Activated gamma-delta T cell (primary cell): ENCODE results near the gene LRMDA.
"Not testable (repeated sequence)": the region's sequence is repeated elsewhere in the genome, so short reads cannot be mapped to it uniquely, and the experiment has no call there.

Experiments used
- DNase-seq: peaks from one replicate; lab custom pipeline; 2025; lab: John Stamatoyannopoulos, UW

The LRMDA gene

GRCh38 chr10:76554033-76554408 is 1122.6 kb downstream of the LRMDA start:
- DNase-seq = no peak

- no peak for DNase-seq
Observed at GRCh38 chr10:76554478-76554877, 1123.1 kb downstream of the LRMDA start.

- DNase-seq = no peak
Observed at GRCh38 chr10:76555067-76555670, 1123.7 kb downstream of the LRMDA start.

GRCh38 chr10:76557366-76557765 is 1125.9 kb downstream of the LRMDA start:
- DNase-seq = no peak

GRCh38 chr10:76558586-76558985 is 1127.2 kb downstream of the LRMDA start:
- no peak for DNase-seq

GRCh38 chr10:76558996-76559891 is 1127.8 kb downstream of the LRMDA start:
- no peak for DNase-seq

- no peak for DNase-seq
Observed at GRCh38 chr10:76559892-76560220, 1128.4 kb downstream of the LRMDA start.

- no peak for DNase-seq
Observed at GRCh38 chr10:76560338-76560737, 1128.9 kb downstream of the LRMDA start.

GRCh38 chr10:76563286-76563685 is 1131.9 kb downstream of the LRMDA start:
- no peak for DNase-seq

- DNase-seq = no peak
Observed at GRCh38 chr10:76572021-76572420, 1140.6 kb downstream of the LRMDA start.

GRCh38 chr10:76576276-76576962 is 1145.0 kb downstream of the LRMDA start:
- DNase-seq = no peak

- DNase-seq = no peak
Observed at GRCh38 chr10:76577455-76577854, 1146.0 kb downstream of the LRMDA start.

GRCh38 chr10:76581506-76582256 is 1150.3 kb downstream of the LRMDA start:
- DNase-seq = no peak

GRCh38 chr10:76582531-76582930 is 1151.1 kb downstream of the LRMDA start:
- DNase-seq = no peak

- DNase-seq = no peak
Observed at GRCh38 chr10:76583711-76584161, 1152.3 kb downstream of the LRMDA start.

- not testable (repeated sequence) for DNase-seq
Observed at GRCh38 chr10:76584466-76584865, 1153.0 kb downstream of the LRMDA start.
